Kasumi-1 (cell line): ENCODE data around the gene RAB36.

Experiments used
- DNase-seq, 2 experiments: peaks; one replicate each; lab custom pipeline; 2025; lab: John Stamatoyannopoulos, UW

Gene RAB36

GRCh38 chr22:23137905-23138561 is 7.2 kb upstream of the RAB36 start:
- DNase-seq, result peak; percentile 82 to 89

- DNase-seq, result no peak
Observed at GRCh38 chr22:23138584-23139435, 6.5 kb upstream of the RAB36 start.

GRCh38 chr22:23140385-23140784 is 4.9 kb upstream of the RAB36 start:
- no peak for DNase-seq

GRCh38 chr22:23142546-23143105 is 2.7 kb upstream of the RAB36 start:
- DNase-seq, result no peak

GRCh38 chr22:23143119-23143518 is 2.2 kb upstream of the RAB36 start:
- no peak for DNase-seq

- no peak for DNase-seq
Observed at GRCh38 chr22:23144432-23144831, 845 bp upstream of the RAB36 start.

GRCh38 chr22:23145878-23146470 is 697 bp downstream of the RAB36 start:
- no peak for DNase-seq

- no peak for DNase-seq
Observed at GRCh38 chr22:23146478-23147205, 1.4 kb downstream of the RAB36 start.

- DNase-seq, result no peak
Observed at GRCh38 chr22:23147617-23148387, 2.5 kb downstream of the RAB36 start.

GRCh38 chr22:23149743-23150238 is 4.5 kb downstream of the RAB36 start:
- no peak for DNase-seq

GRCh38 chr22:23150762-23151161 is 5.5 kb downstream of the RAB36 start:
- DNase-seq, result no peak

GRCh38 chr22:23151827-23152226 is 6.5 kb downstream of the RAB36 start:
- no peak for DNase-seq

- DNase-seq, result no peak
Observed at GRCh38 chr22:23152238-23153114, 7.2 kb downstream of the RAB36 start.

GRCh38 chr22:23153994-23154393 is 8.7 kb downstream of the RAB36 start:
- no peak for DNase-seq

GRCh38 chr22:23154461-23154860 is 9.2 kb downstream of the RAB36 start:
- no peak for DNase-seq

GRCh38 chr22:23155143-23155542 is 9.9 kb downstream of the RAB36 start:
- DNase-seq, result no peak

- DNase-seq, result no peak
Observed at GRCh38 chr22:23155831-23156230, 10.6 kb downstream of the RAB36 start.

GRCh38 chr22:23156286-23156685 is 11.0 kb downstream of the RAB36 start:
- no peak for DNase-seq

GRCh38 chr22:23157560-23158515 is 12.6 kb downstream of the RAB36 start:
- no peak for DNase-seq
